Naive thymus-derived CD8-positive, alpha-beta T cell (primary cell): Measurements from ENCODE around the gene GHDC. TPM values are rescaled to one million over a fixed set of nuclear protein-coding genes. Genes with fewer than 3 reads are reported as not detected.
"Not testable (repeated sequence)": the region's sequence is repeated elsewhere in the genome, so short reads cannot be mapped to it uniquely, and the experiment has no call there.

Experiments
- ATAC-seq, 2 donors: fragments of 150-1000 bp; cut with Tn5 transposase in 1 of 2; sonication (Bioruptor Pico), chemical (Tn5 transposase) in 1 of 2; 1 replicate in 1 of 2; 2 replicates in 1 of 2; pipeline ENCODE4 v1.10.0; 2021; ENCODE audit warnings: mild to moderate bottlenecking in 2 of 2, moderate library complexity in 2 of 2
- POLR2A ChIA-PET: fragments of 350-600 bp; sonication (Branson Sonifier 250); formaldehyde crosslinking; loops from one replicate; lab custom pipeline; 2021; ENCODE audit warnings: antibody characterized with exemption; lab: Charles Lee
- DNase-seq, 10 donors: peaks; one replicate each; pipeline versions ENCODE4 v3.0.0 to v3.0.0-alpha.2; 2020 to 2022
- H3K27ac Mint-ChIP-seq, 10 donors: one replicate each; pipeline ENCODE4 v1.8.0; 2020 to 2022; ENCODE audit warnings: mild to moderate bottlenecking in 10 of 10, mixed read lengths in 10 of 10, moderate library complexity in 4 of 10, inconsistent platforms in 1 of 10
- H3K27me3 Mint-ChIP-seq, 5 donors: one replicate each; pipeline ENCODE4 v1.8.0; 2021 to 2022; ENCODE audit warnings: mixed read lengths in 5 of 5
- H3K36me3 Mint-ChIP-seq, 3 donors: one replicate each; pipeline ENCODE4 v1.8.0; 2020 to 2022; ENCODE audit warnings: mixed read lengths in 3 of 3, mild to moderate bottlenecking in 2 of 3, inconsistent platforms in 1 of 3
- H3K4me1 Mint-ChIP-seq, 4 donors: one replicate each; pipeline ENCODE4 v1.8.0; 2021 to 2022; ENCODE audit warnings: mixed read lengths in 4 of 4
- H3K4me3 Mint-ChIP-seq, 10 donors: one replicate each; pipeline ENCODE4 v1.8.0; 2020 to 2022; ENCODE audit warnings: mild to moderate bottlenecking in 10 of 10, mixed read lengths in 10 of 10, moderate library complexity in 6 of 10, inconsistent platforms in 1 of 10
- H3K9me3 Mint-ChIP-seq, 9 donors: one replicate each; pipeline ENCODE4 v1.8.0; 2020 to 2022; ENCODE audit warnings: mixed read lengths in 9 of 9, mild to moderate bottlenecking in 3 of 9, inconsistent platforms in 1 of 9, moderate library complexity in 1 of 9
- polyA plus RNA-seq, 3 donors: library from polyadenylated mRNA; unstranded; fragments of 300-500 nt; fragmentation: Illumina TruSeq; gene quantifications; one replicate each; pipeline ENCODE4 v1.2.3, GENCODE V29; 2021
- total RNA-seq, 8 experiments: library from RNA in 2 of 8; stranded (reverse) in 2 of 8; gene quantifications; one replicate each; pipeline ENCODE4 v1.2.3 and lab custom pipeline; 2021 to 2026

Gene GHDC
- total and polyA plus RNA-seq, 5 experiments from 2014 or later, result 15.3 to 29.6 (median 21.5) TPM

DNA sequence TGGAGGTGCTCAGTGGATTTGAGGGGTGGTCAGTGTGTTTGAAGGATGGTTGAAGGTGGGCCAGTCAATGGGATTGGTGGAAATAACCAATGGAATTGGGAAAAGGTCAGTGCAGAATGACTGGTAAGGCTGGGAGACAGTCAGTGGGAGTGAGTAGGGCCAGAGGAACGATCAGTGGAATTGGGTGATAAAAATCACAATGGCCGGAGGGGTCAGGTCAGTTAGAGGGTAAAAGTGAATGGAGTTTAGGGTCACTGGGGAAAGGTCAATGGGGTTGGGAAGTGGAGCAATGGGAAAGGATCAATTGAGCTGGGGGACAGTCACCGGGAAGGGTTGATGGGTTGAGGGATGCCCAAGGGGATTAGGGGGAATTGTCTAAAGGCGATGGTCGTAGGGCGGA, 28.5 kb downstream of the GHDC start:
- Mint-ChIP-seq H3K4me1 (peaks cover 0 to 11% (median 2%) of the 10 kb centered on the region in 4 donors), H3K27me3 (peaks cover 0 to 4% (median 0%) of the 10 kb centered on the region in 5 donors), H3K36me3 (no peaks in the 10 kb centered on the region), H3K9me3 (no peaks in the 10 kb centered on the region), H3K27ac (peak overlapping the region in 1 of 10 donors; percentile 46), H3K4me3 (no peak overlapping the region)
- POLR2A ChIA-PET, result no interaction called here
- no peak for ATAC-seq
- DNase-seq, result no peak

DNA sequence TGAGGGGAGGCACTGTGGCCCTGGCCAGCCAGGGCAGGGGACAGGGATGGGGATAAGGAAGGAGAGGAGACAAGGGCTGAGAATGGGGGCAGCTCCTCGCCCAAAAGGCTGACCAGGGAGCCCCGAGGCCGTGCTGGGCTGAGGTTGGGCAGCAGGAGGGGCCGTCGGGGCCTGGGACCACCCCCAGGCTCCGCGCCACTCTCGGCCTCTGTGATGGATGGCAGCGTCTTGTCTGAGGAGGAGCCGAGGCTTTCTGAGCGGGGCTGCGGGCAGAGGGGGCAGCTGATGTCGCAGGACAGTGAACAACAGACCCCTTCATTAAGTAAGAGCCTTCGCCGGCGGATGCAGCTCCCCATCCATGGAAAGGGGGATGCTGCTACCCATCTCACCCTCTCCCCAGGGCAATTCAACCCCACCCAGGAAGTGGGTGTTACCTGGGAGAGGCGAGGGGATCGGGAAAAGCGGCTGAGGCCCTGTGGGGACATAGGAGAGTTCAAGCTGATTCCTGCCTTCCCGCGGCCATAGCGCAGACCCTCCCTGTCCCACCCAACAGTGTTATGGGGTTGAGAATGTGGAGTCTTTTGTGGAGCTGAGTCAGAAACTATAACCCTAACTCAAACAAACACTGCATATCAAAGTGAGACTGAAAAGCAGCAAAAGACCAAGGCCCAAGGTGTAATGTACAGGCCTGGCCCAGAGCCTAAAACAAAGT, 30.4 kb downstream of the GHDC start:
- no peak overlapping the region for H3K4me3 Mint-ChIP-seq
- H3K27ac Mint-ChIP-seq, result no peak overlapping the region
- H3K4me1 Mint-ChIP-seq, result peaks cover 0 to 8% (median 0%) of the 10 kb centered on the region in 4 donors
- ATAC-seq (no peak), DNase-seq (no peak)
- H3K36me3 Mint-ChIP-seq, result no peaks in the 10 kb centered on the region
- H3K9me3 Mint-ChIP-seq, result no peaks in the 10 kb centered on the region
- no peaks in the 10 kb centered on the region for H3K27me3 Mint-ChIP-seq
- POLR2A ChIA-PET, result no interaction called here

DNA sequence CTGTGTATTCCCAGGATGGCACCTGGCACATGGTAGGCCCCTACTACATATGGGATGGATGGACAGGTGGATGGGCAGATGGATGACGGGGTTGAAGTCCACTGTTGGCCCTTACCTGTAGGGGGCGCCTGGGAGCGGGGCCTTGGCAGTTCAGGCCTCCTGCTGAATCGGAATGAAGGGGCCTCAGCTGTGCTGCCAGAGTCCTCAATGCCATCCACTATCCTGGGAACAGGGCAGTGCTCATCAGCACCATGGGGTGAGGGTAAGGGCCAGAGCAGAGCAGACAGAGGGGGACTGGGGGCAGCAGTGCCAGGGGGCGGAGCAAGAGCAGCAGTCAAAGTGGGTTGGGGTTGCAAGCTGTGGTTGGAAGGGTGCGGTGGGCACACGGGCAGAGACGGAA, 31.2 kb downstream of the GHDC start:
- H3K27ac Mint-ChIP-seq, result peak overlapping the region in 2 of 10 donors; percentile 32 to 74
- peak overlapping the region in 1 of 10 donors; percentile 62 for H3K4me3 Mint-ChIP-seq
- no peaks in the 10 kb centered on the region for H3K36me3 Mint-ChIP-seq
- no peaks in the 10 kb centered on the region for H3K27me3 Mint-ChIP-seq
- POLR2A ChIA-PET, result no interaction called here
- no peaks in the 10 kb centered on the region for H3K9me3 Mint-ChIP-seq
- peaks cover 0 to 8% (median 0%) of the 10 kb centered on the region in 4 donors for H3K4me1 Mint-ChIP-seq
- DNase-seq, result peak in 1 of 10 donors; percentile 11
- ATAC-seq, result no peak

DNA sequence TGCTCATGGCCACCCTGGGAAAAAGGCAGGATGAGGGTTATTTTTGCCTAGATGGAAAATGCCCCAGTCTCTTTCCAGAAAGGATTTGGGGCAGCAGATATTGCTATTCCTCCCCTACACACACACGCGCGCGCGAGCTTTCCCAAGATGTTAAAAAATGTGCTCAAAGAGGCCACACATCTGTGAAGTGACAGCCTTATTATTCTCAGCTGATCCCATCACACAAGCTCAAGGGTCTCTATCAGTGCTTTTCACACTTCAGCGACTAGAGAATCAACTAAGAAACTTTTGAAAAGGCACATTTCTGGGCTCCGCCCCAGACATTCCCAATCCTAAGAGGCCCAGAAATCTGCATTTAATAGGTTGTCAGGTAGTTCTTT, 33.8 kb downstream of the GHDC start:
- Mint-ChIP-seq H3K36me3 (no peaks in the 10 kb centered on the region), H3K27me3 (no peaks in the 10 kb centered on the region), H3K27ac (no peak overlapping the region), H3K9me3 (peaks cover 0 to 2% (median 0%) of the 10 kb centered on the region in 9 donors), H3K4me3 (no peak overlapping the region), H3K4me1 (peaks cover 2 to 8% (median 7%) of the 10 kb centered on the region in 4 donors)
- POLR2A ChIA-PET, result interaction anchor here (0.6 to 0.7 kb wide), 3 partner anchors 21 to 656 kb away, joined by 3 to 5 read pairs (median 3); no protein-coding TSS in a partner anchor
- DNase-seq, result no peak
- no peak for ATAC-seq

DNA sequence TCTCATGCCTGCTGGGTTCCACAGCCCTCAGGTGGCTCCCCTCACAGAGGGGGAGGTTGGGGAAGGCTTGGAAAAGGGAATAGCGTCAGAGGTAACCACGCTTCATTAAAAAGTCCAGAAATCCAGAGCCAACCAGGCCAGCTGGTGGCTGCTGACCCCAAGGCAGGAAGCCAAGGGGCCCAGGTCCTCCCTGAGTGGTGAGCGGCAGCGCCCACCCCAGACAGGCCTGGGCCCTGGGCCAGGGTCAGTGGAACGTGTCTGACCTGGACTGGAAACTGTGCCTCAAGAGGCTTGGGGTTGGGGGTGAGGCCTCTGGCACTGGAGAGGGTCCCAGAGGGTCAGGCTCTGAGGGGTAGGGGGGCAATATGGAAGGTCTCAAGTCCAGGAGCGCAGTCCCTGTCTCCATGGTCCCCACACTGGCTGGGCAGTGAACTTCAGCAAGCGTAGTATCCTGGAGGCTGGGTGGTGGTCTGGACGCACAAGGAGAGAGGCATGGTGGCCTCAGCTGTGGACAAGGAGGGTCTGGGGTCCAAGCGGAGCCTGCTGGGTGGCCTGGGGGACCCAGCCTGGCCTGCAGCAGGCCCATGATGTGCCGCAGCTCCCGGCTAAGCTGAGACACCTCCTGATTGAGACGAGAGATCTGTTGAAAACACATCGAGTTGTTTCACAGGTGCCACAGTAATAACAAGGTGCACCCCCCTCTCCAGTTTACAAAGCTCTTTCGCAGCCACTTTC, 34.3 kb downstream of the GHDC start:
- no peak overlapping the region for H3K27ac Mint-ChIP-seq
- H3K4me1 Mint-ChIP-seq, result peaks cover 5 to 12% (median 9%) of the 10 kb centered on the region in 4 donors
- ATAC-seq (no peak), DNase-seq (no peak)
- POLR2A ChIA-PET, result interaction anchor here (0.6 to 0.7 kb wide), 2 partner anchors 21 to 464 kb away, joined by 3 to 5 read pairs; no protein-coding TSS in a partner anchor
- no peaks in the 10 kb centered on the region for H3K27me3 Mint-ChIP-seq
- no peaks in the 10 kb centered on the region for H3K36me3 Mint-ChIP-seq
- peaks cover 0 to 2% (median 0%) of the 10 kb centered on the region in 9 donors for H3K9me3 Mint-ChIP-seq
- H3K4me3 Mint-ChIP-seq, result no peak overlapping the region

DNA sequence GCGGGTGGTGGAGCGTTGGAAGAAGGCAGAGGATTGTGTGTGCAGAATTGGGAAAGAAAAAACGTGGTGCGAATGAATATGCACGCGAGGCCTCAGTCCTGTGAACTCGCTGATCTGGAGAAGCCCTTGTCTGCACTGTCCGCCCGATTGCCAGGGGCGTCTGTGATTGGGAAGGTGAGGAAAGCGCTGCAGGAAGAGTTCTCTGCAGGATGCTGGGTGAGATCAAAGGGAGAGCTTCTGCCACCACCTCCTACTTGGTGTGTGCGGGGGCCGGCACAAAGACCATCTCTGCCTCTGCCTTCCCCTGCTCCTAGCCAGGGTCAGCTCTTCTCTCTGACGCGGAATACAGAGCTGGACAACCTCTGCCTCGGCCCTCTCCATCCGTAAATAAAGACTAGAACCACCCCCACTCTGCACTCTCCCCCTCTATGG, 38.7 kb downstream of the GHDC start:
- Mint-ChIP-seq H3K9me3 (peaks cover 0 to 3% (median 0%) of the 10 kb centered on the region in 9 donors), H3K36me3 (peaks cover 0 to 11% (median 4%) of the 10 kb centered on the region in 3 donors), H3K4me1 (peaks cover 20 to 47% (median 42%) of the 10 kb centered on the region in 4 donors), H3K27me3 (peaks cover 0 to 1% (median 0%) of the 10 kb centered on the region in 5 donors), H3K4me3 (peak overlapping the region; percentile 72 to 98 (median 92)), H3K27ac (peak overlapping the region in 7 of 10 donors; percentile 57 to 98 (median 82))
- POLR2A ChIA-PET, result interaction anchor here (0.6 to 1.7 kb wide), 13 partner anchors 12 to 1232 kb away, joined by 3 to 11 read pairs (median 3); partner anchors contain the start of genes CNP, DHX58, DNAJC7 and GHDC
- ATAC-seq (no peak), DNase-seq (no peak)

DNA sequence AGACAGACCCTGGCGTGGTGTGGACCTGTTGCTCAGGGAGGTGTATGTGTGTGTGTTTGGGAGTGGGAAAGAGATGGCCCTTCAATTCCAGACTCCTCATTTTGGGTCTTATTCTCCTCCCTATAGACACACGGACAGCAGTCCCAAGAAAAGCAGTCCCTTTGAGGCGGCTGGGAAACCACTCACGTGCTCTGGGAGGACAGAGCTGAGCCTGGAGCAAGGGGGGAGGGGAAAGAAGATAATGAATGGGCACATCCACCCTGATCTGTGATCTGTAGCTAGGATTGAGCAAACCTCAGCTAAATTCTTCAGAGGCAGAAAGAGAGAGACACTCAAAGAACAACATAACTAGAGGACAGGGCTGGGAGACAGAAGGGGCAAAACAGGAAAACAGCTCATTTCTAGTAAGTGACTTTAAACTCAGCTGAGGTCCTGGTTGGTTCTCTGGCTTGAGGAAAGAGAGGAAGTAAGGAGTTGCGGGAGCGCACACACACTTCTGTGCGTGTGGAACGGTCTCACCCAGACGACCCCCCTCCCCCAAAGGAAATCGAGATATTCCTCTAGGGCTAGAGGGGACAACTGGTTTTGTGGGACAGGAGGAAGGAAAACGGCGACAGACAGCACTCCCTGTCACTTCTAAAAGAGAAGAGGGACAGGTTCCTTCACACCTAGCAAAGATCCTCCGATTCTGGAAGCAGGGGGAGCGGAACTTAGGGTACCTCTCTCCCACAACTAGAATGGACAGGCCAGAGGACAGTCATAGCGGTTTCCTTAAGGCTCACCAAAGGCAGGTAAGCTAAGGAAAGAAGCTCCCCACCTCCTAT, 40.2 kb downstream of the GHDC start:
- ATAC-seq, result no peak
- peak overlapping the region; percentile 85 to 98 (median 92) for H3K4me3 Mint-ChIP-seq
- peak in 2 of 10 donors; percentile 9 to 11 for DNase-seq
- peaks cover 0 to 14% (median 4%) of the 10 kb centered on the region in 3 donors for H3K36me3 Mint-ChIP-seq
- H3K27ac Mint-ChIP-seq, result peak overlapping the region; percentile 83 to 98 (median 94)
- peaks cover 20 to 51% (median 43%) of the 10 kb centered on the region in 4 donors for H3K4me1 Mint-ChIP-seq
- H3K27me3 Mint-ChIP-seq, result peaks cover 0 to 1% (median 0%) of the 10 kb centered on the region in 5 donors
- H3K9me3 Mint-ChIP-seq, result peaks cover 0 to 3% (median 0%) of the 10 kb centered on the region in 9 donors
- POLR2A ChIA-PET, result interaction anchor here (0.6 to 1.7 kb wide), 8 partner anchors 18 to 508 kb away, joined by 3 to 11 read pairs (median 4); partner anchors contain the start of genes DNAJC7 and KLHL11

DNA sequence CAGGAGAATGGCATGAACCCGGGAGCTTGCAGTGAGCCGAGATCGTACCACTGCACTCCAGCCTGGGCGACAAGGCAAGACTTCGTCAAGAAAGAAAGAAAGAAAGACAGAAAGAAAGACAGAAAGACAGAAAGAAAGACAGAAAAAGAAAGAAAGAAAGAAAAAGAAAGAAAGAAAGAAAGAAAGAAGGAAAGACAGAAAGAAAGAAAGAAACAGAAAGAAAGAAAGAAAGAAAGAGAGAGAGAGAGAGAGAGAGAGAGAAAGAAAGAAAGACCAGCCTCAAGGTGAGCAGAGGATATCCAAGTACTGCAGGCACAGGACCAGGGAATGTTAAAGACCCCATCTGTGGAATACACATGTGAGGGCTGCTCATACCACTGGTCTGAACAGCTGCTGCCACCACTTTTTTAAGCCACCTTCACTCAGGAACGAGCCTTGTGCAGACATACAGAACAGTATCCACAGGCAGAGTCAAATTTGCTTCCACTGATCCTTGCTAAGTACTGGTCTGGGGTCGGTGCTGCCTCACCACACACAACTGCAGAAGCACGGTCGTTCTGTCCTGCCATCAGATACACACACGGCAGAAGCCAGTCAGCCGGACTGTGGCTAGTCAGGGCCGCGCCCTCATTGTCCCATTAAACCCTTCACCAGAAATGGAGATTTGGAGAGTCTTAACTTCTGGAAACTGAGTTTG, 47.2 kb downstream of the GHDC start:
- Mint-ChIP-seq H3K4me1 (peaks cover 19 to 61% (median 49%) of the 10 kb centered on the region in 4 donors), H3K9me3 (no peaks in the 10 kb centered on the region), H3K36me3 (peaks cover 0 to 58% (median 5%) of the 10 kb centered on the region in 3 donors), H3K27ac (peak overlapping the region in 5 of 10 donors; percentile 8 to 70 (median 51)), H3K4me3 (peak overlapping the region in 2 of 10 donors; percentile 5 to 54), H3K27me3 (no peaks in the 10 kb centered on the region)
- DNase-seq, result no peak
- no peak for ATAC-seq
- POLR2A ChIA-PET, result no interaction called here

DNA sequence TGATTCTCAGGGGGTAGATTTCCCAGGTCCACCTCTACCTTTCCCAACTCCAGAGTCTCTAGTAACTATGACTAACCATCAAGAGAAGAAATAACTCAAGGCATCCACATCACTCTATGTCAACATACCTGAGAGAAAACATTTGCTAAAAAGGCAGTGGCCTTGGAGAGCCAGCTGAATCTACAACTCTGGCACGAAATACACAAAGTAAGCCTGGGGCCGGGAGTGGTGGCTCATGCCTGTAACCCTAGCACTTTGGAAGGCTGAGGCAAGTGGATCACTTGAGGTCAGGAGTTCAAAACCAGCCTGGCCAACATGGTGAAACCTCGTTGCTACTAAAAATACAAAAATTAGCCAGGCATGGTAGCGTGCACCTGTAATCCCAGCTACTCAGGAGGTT, 51.2 kb downstream of the GHDC start:
- H3K9me3 Mint-ChIP-seq, ATAC-seq, H3K27me3 Mint-ChIP-seq, H3K4me3 Mint-ChIP-seq, DNase-seq: not testable (repeated sequence)
- peaks cover 0 to 58% (median 7%) of the 10 kb centered on the region in 3 donors for H3K36me3 Mint-ChIP-seq
- peaks cover 14 to 68% (median 55%) of the 10 kb centered on the region in 4 donors for H3K4me1 Mint-ChIP-seq
- POLR2A ChIA-PET, result interaction anchor here (0.6 kb wide), 2 partner anchors 12 kb away, joined by 3 to 4 read pairs; no protein-coding TSS in a partner anchor
- peak overlapping the region in 3 of 10 donors; percentile 2 to 36 (median 7) for H3K27ac Mint-ChIP-seq

DNA sequence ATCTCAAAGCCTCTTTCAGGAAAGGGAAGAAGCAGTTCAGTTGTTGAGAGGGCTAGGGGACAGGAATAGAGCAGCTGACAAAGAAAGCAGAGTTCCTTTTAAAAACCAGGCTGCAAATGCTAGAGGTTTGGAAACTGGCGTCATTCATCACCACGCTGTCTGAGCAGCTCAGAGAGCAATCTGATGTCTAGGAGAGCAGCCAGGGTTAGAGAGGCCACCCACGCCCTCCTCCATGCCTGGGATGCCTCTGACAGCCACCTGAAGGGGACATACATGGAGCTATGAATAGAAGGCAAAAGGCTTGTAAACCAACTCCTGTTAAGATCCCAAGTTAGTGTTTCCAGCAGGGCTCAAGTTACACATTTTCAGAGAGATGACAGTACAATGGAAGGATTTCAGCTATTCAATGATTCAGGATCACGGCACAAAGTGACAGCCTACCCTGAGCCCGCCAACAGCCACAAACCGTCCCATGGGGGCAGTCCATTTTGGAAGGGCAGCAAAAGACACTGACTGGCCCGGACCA, 51.9 kb downstream of the GHDC start:
- POLR2A ChIA-PET, result interaction anchor here (0.5 to 0.6 kb wide), 3 partner anchors 13 to 149 kb away, joined by 3 to 4 read pairs (median 3); no protein-coding TSS in a partner anchor

DNA sequence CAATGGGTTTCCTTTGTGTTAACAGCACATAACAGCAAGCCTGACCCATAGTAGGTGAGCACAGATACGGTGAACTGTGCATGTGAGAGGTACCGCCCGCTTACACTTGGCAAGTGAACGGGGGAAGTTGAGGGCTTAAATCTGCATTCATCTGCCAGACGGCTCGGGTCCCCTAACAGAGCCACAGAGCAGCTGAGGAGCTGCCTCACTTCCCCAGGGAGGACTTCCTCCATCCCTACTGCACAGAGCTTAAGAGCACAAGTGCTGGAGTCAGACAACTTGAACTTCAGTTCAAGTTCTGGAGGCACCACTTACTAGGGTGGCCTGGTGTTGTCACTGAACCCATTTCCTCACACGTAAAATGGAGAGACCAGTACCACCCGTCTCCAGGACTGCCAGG, 52.9 kb downstream of the GHDC start:
- Mint-ChIP-seq H3K9me3 (no peaks in the 10 kb centered on the region), H3K4me1 (peaks cover 14 to 59% (median 50%) of the 10 kb centered on the region in 4 donors)
- no peak for ATAC-seq

More for the DNA sequence above, 51.9 kb downstream of the GHDC start:
- Mint-ChIP-seq H3K36me3 (peaks cover 0 to 58% (median 7%) of the 10 kb centered on the region in 3 donors), H3K9me3 (no peaks in the 10 kb centered on the region), H3K27me3 (no peaks in the 10 kb centered on the region), H3K4me1 (peaks cover 15 to 65% (median 55%) of the 10 kb centered on the region in 4 donors), H3K27ac (peak overlapping the region in 2 of 10 donors; percentile 51 to 60), H3K4me3 (peak overlapping the region in 1 of 10 donors; percentile 39)
- ATAC-seq (no peak), DNase-seq (no peak)

More for the DNA sequence above, 52.9 kb downstream of the GHDC start:
- POLR2A ChIA-PET, result no interaction called here
- Mint-ChIP-seq H3K27ac (no peak overlapping the region), H3K4me3 (no peak overlapping the region), H3K36me3 (peaks cover 0 to 62% (median 7%) of the 10 kb centered on the region in 3 donors), H3K27me3 (no peaks in the 10 kb centered on the region)
- DNase-seq, result no peak
